H9 (cell line): Measurements from ENCODE around the gene ARID1B. TPM values are rescaled to one million over a fixed set of nuclear protein-coding genes. Genes with fewer than 3 reads are reported as not detected.

ENCODE experiments used
- DNase-seq: peaks from one replicate; pipeline ENCODE4 v3.0.0-alpha.2; 2017
- H2AFZ ChIP-seq: one replicate; pipeline ENCODE4 v1.6.1; 2013; ENCODE audit warnings: mild to moderate bottlenecking, low read length, control low read depth, moderate library complexity
- H2AK5ac ChIP-seq: 2 replicates; pipeline ENCODE4 v1.6.1; 2013; ENCODE audit warnings: low read length, control low read depth, mixed read lengths; ENCODE audit not compliant: insufficient read length
- H2BK120ac ChIP-seq: one replicate; pipeline ENCODE4 v1.6.1; 2013; ENCODE audit warnings: low read depth, mild to moderate bottlenecking, low read length, control low read depth, inconsistent platforms; ENCODE audit not compliant: poor library complexity, severe bottlenecking
- H2BK12ac ChIP-seq: 2 replicates; pipeline ENCODE4 v1.6.1; 2013; ENCODE audit warnings: low read length, control low read depth, mixed read lengths, low read depth; ENCODE audit not compliant: insufficient read length
- H2BK15ac ChIP-seq: 2 replicates; pipeline ENCODE4 v1.6.1; 2013; ENCODE audit warnings: low read depth, low read length, control low read depth
- H2BK20ac ChIP-seq: one replicate; pipeline ENCODE4 v1.6.1; 2013; ENCODE audit warnings: low read depth, mild to moderate bottlenecking, low read length, control low read depth, inconsistent platforms; ENCODE audit not compliant: poor library complexity, severe bottlenecking
- H2BK5ac ChIP-seq: 2 replicates; pipeline ENCODE4 v1.6.1; 2013; ENCODE audit warnings: low read length, control low read depth, mixed read lengths; ENCODE audit not compliant: insufficient read length
- H3K14ac ChIP-seq: 2 replicates; pipeline ENCODE4 v1.6.1; 2013; ENCODE audit warnings: low read length, control low read depth; ENCODE audit not compliant: insufficient read depth
- H3K18ac ChIP-seq: 2 replicates; pipeline ENCODE4 v1.6.1; 2013; ENCODE audit warnings: low read depth, mild to moderate bottlenecking, mixed read lengths, low read length, control low read depth; ENCODE audit not compliant: insufficient read length
- H3K23ac ChIP-seq: 2 replicates; pipeline ENCODE4 v1.6.1; 2013; ENCODE audit warnings: low read length, control low read depth, mixed read lengths, low read depth; ENCODE audit not compliant: insufficient read length
- H3K23me2 ChIP-seq: 2 replicates; pipeline ENCODE4 v1.6.1; 2013; ENCODE audit warnings: low read depth, mild to moderate bottlenecking, mixed read lengths, low read length, control low read depth; ENCODE audit not compliant: insufficient read length, poor library complexity, severe bottlenecking
- H3K27ac ChIP-seq: 2 replicates; pipeline ENCODE4 v1.5.1; 2013; ENCODE audit warnings: low read length, control low read depth, mixed read lengths, low read depth; ENCODE audit not compliant: insufficient read length
- H3K27me3 ChIP-seq: 2 replicates; pipeline ENCODE4 v1.6.1; 2013; ENCODE audit warnings: low read length, control low read depth, inconsistent platforms; ENCODE audit not compliant: insufficient read depth
- H3K4ac ChIP-seq: 2 replicates; pipeline ENCODE4 v1.6.1; 2013; ENCODE audit warnings: low read depth, mild to moderate bottlenecking, control low read depth, inconsistent platforms, low read length, moderate library complexity
- H3K4me1 ChIP-seq: 2 replicates; pipeline ENCODE4 v1.6.1; 2013; ENCODE audit warnings: low read length, control low read depth, inconsistent platforms; ENCODE audit not compliant: insufficient read depth
- H3K4me2 ChIP-seq: 2 replicates; pipeline ENCODE4 v1.6.1; 2013; ENCODE audit warnings: low read length, control low read depth, mixed read lengths; ENCODE audit not compliant: insufficient read length, insufficient read depth
- H3K56ac ChIP-seq: 2 replicates; pipeline ENCODE4 v1.6.1; 2013; ENCODE audit warnings: low read depth, mild to moderate bottlenecking, mixed read lengths, low read length, control low read depth; ENCODE audit not compliant: insufficient read length
- H3K79me1 ChIP-seq: 2 replicates; pipeline ENCODE4 v1.6.1; 2013; ENCODE audit warnings: low read depth, mild to moderate bottlenecking, moderate library complexity, low read length, control low read depth, inconsistent platforms; ENCODE audit not compliant: insufficient read depth, poor library complexity, severe bottlenecking
- H3K79me2 ChIP-seq: 2 replicates; pipeline ENCODE4 v1.6.1; 2013; ENCODE audit warnings: low read length, control low read depth, inconsistent platforms; ENCODE audit not compliant: insufficient read depth
- H3K9ac ChIP-seq: 2 replicates; pipeline ENCODE4 v1.6.1; 2013; ENCODE audit warnings: low read length, control low read depth, mixed read lengths; ENCODE audit not compliant: insufficient read length; ENCODE audit errors: extremely low read depth
- H3K9me3 ChIP-seq: one replicate; pipeline ENCODE4 v1.6.1; 2013; ENCODE audit warnings: low read depth, low read length, inconsistent platforms; ENCODE audit not compliant: control insufficient read depth
- H3T11ph ChIP-seq: one replicate; pipeline ENCODE4 v1.6.1; 2013; ENCODE audit warnings: mild to moderate bottlenecking, low read length, control low read depth, inconsistent platforms
- H4K20me1 ChIP-seq: one replicate; pipeline ENCODE4 v1.6.1; 2013; ENCODE audit not compliant: control insufficient read depth, insufficient read length, insufficient read depth
- H4K5ac ChIP-seq: 2 replicates; pipeline ENCODE4 v1.6.1; 2013; ENCODE audit warnings: low read depth, mild to moderate bottlenecking, mixed read lengths, low read length, control low read depth; ENCODE audit not compliant: insufficient read length
- H4K8ac ChIP-seq: replicated peaks from 2 replicates; pipeline ENCODE4 v1.6.1; 2013; ENCODE audit warnings: low read length, control low read depth, mixed read lengths, low read depth; ENCODE audit not compliant: insufficient read length
- H4K91ac ChIP-seq: 2 replicates; pipeline ENCODE4 v1.6.1; 2013; ENCODE audit warnings: low read depth, mild to moderate bottlenecking, moderate library complexity, mixed read lengths, low read length, control low read depth; ENCODE audit not compliant: insufficient read length
- H3K27ac Mint-ChIP-seq, 3 experiments: 2 replicates in 2 of 3; 3 replicates in 1 of 3; pipeline ENCODE4 v1.8.0; 2020 to 2021; ENCODE audit warnings: mixed read lengths in 3 of 3, mild to moderate bottlenecking in 1 of 3, moderate library complexity in 1 of 3
- H3K27me3 Mint-ChIP-seq: 2 replicates; pipeline ENCODE4 v1.8.0; 2021; ENCODE audit warnings: low read depth, mild to moderate bottlenecking, moderate library complexity, mixed read lengths
- H3K36me3 Mint-ChIP-seq, 3 experiments: 2 replicates in 2 of 3; 3 replicates in 1 of 3; pipeline ENCODE4 v1.8.0; 2020 to 2021; ENCODE audit warnings: low read depth in 3 of 3, mixed read lengths in 3 of 3; ENCODE audit not compliant: insufficient read depth in 1 of 3
- H3K4me1 Mint-ChIP-seq, 2 experiments: 2 replicates each; pipeline ENCODE4 v1.8.0; 2020; ENCODE audit warnings: mixed read lengths in 2 of 2
- H3K4me3 Mint-ChIP-seq, 2 experiments: 2 replicates in 1 of 2; 3 replicates in 1 of 2; pipeline ENCODE4 v1.8.0; 2020 to 2021; ENCODE audit warnings: mild to moderate bottlenecking in 2 of 2, mixed read lengths in 2 of 2, moderate library complexity in 1 of 2
- H3K9me3 Mint-ChIP-seq, 2 experiments: 2 replicates in 1 of 2; 3 replicates in 1 of 2; pipeline ENCODE4 v1.8.0; 2020; ENCODE audit warnings: mild to moderate bottlenecking in 2 of 2, mixed read lengths in 2 of 2, moderate library complexity in 1 of 2
- WGBS: extraction: QIAGEN DNeasy Blood & Tissue Kit; methylation state at CpG from one replicate; pipeline ENCODE4 v1.1.7; 2013; ENCODE audit warnings: missing lambda C conversion rate, low lambda C conversion rate, mixed read lengths; ENCODE audit not compliant: insufficient read length; ENCODE audit errors: extremely low coverage; 5-methylcytosine and 5-hydroxymethylcytosine counted together
- total RNA-seq: library from RNA; stranded (reverse); gene quantifications from 2 replicates; pipeline ENCODE4 v1.2.1, GENCODE V29; 2021
- TF ChIP-seq, protein P1 (sequence below): fragments of 200-600 bp; sonication (generic); conservative IDR thresholded peaks from 3 replicates; pipeline ENCODE4 v1.8.0; 2021; ENCODE audit warnings: antibody characterized with exemption, mild to moderate bottlenecking

Gene ARID1B
- total RNA-seq, 1 experiment from 2014 or later, result 88.2 TPM

GRCh38 chr6:157110607-157111006 is 333.4 kb downstream of the ARID1B start:
- Histone ChIP-seq H2BK20ac (no peak overlapping the region), H2AK5ac (no peak overlapping the region), H3K14ac (no peak overlapping the region), H3K9ac (no peak overlapping the region), H3K56ac (no peak overlapping the region), H3K27me3 (no peaks in the 10 kb centered on the region), H4K8ac (no peak overlapping the region), H3K79me1 (peaks cover 4% of the 10 kb centered on the region), H2BK12ac (no peak overlapping the region), H4K20me1 (no peaks in the 10 kb centered on the region), H3K4me1 (no peaks in the 10 kb centered on the region), H2BK5ac (peak overlapping the region; percentile 14), H3K18ac (no peak overlapping the region), H3K27ac (no peak overlapping the region), H2AFZ (no peak overlapping the region), H3K23me2 (no peaks in the 10 kb centered on the region), H3K9me3 (no peaks in the 10 kb centered on the region), H3K4me2 (no peak overlapping the region), H3K79me2 (no peaks in the 10 kb centered on the region), H3T11ph (no peak overlapping the region), H2BK120ac (no peak overlapping the region), H4K5ac (no peak overlapping the region), H3K4ac (no peak overlapping the region), H4K91ac (no peak overlapping the region), H3K23ac (no peak overlapping the region), H2BK15ac (no peak overlapping the region)
- TF ChIP-seq, protein P1, sequence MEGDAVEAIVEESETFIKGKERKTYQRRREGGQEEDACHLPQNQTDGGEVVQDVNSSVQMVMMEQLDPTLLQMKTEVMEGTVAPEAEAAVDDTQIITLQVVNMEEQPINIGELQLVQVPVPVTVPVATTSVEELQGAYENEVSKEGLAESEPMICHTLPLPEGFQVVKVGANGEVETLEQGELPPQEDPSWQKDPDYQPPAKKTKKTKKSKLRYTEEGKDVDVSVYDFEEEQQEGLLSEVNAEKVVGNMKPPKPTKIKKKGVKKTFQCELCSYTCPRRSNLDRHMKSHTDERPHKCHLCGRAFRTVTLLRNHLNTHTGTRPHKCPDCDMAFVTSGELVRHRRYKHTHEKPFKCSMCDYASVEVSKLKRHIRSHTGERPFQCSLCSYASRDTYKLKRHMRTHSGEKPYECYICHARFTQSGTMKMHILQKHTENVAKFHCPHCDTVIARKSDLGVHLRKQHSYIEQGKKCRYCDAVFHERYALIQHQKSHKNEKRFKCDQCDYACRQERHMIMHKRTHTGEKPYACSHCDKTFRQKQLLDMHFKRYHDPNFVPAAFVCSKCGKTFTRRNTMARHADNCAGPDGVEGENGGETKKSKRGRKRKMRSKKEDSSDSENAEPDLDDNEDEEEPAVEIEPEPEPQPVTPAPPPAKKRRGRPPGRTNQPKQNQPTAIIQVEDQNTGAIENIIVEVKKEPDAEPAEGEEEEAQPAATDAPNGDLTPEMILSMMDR, result no peak
- no peaks in the 10 kb centered on the region for H3K27me3 Mint-ChIP-seq
- no peak for DNase-seq
- H3K4me3 Mint-ChIP-seq, result no peak overlapping the region
- WGBS, result no CpG with 5 or more reads among the region's 5 CpGs
- H3K36me3 Mint-ChIP-seq, result peaks cover 11 to 19% (median 18%) of the 10 kb centered on the region in 3 experiments
- no peak overlapping the region for H3K27ac Mint-ChIP-seq
- no peaks in the 10 kb centered on the region for H3K9me3 Mint-ChIP-seq
- 0 out of 4 replicates have a peak, but pooled peaks cover 0 to 4% of the 10 kb centered on the region in 2 experiments for H3K4me1 Mint-ChIP-seq
